Endothelial cell of umbilical vein (primary cell): Measurements from ENCODE around the gene CCDC102B.

Experiments used
- CTCF ChIP-seq, 2 donors: IDR thresholded peaks; 1 replicate in 1 of 2; 2 replicates in 1 of 2; pipeline ENCODE4 v1.5.1; 2011; ENCODE audit warnings: low read length in 2 of 2, mild to moderate bottlenecking in 2 of 2, moderate library complexity in 2 of 2, control low read depth in 1 of 2, inconsistent platforms in 1 of 2, low read depth in 1 of 2; ENCODE audit not compliant: insufficient read depth in 1 of 2; ENCODE audit errors: extremely low read depth in 1 of 2
- EZH2 ChIP-seq: IDR thresholded peaks from 2 replicates; pipeline ENCODE4 v1.6.1; 2012; ENCODE audit warnings: borderline replicate concordance, low read depth, mild to moderate bottlenecking, moderate library complexity, low read length, inconsistent platforms; ENCODE audit not compliant: severe bottlenecking
- GATA2 ChIP-seq: IDR thresholded peaks from 2 replicates; pipeline ENCODE4 v1.7.0; 2011; ENCODE audit warnings: low read depth, mild to moderate bottlenecking, moderate library complexity, mixed read lengths, low read length; ENCODE audit not compliant: insufficient read length, insufficient read depth
- POLR2A ChIP-seq: IDR thresholded peaks from 2 replicates; pipeline ENCODE4 v1.6.1; 2012; ENCODE audit warnings: low read depth, mild to moderate bottlenecking, control low read depth, low read length

GRCh38 chr18:68830256-68831045 lies 32.6 kb downstream of the CCDC102B start:
- TF ChIP-seq CTCF (IDR thresholded peaks at IDR 0.05; ENCODE audit: extremely low read depth in 1 of 2, insufficient read depth in 1 of 2, low read depth in 1 of 2, low read length in 2 of 2) (no peak), EZH2 (no peak), POLR2A (no peak), GATA2 (no peak)
